GM04503 (cell line): ENCODE measurements around the gene DST.
"Not testable (repeated sequence)": the region's sequence is repeated elsewhere in the genome, so short reads cannot be mapped to it uniquely, and the experiment has no call there.

Experiments
- DNase-seq: peaks from one replicate; pipeline ENCODE4 v3.0.0-alpha.2; 2012; ENCODE audit warnings: low read depth

DST gene

DNA sequence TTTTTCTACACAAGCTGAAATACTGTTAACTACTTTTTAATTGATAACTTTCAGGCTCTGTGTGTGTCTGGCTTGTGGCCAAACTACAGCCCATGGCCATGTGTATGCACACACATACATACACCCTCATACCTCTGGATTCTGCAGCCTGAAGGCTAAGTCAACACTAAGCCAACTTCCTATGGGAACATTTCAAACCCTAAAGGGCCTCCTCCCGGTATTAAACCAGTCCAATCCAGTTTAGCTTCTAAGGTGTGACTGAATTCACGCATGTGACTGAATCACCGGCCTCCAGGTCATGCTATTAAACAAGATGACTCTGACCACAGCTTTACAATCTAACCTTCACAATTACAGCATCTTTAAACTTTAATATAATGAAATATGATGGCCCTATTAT, 20.7 kb upstream of the DST start:
- DNase-seq: no peak

GRCh38 chr6:56661338-56661737, 18.6 kb upstream of the DST start:
- DNase-seq: not testable (repeated sequence)

DNA sequence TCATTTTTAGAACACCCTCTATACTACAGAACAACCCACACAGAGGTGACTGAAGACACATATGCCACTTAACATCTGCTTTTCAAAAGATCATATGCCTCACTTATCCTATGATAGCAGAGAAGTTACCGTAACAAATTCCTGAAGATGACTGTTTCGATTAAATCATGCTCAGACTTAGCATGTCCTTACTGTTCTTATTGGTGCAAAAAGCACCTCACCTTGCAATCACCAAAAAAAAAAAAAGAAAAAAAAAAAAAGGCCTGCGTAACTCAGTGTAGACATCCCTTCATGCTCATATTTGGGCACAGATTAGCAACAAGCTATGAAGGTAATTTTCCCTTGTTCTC, 17.7 kb upstream of the DST start:
- no peak for DNase-seq

DNA sequence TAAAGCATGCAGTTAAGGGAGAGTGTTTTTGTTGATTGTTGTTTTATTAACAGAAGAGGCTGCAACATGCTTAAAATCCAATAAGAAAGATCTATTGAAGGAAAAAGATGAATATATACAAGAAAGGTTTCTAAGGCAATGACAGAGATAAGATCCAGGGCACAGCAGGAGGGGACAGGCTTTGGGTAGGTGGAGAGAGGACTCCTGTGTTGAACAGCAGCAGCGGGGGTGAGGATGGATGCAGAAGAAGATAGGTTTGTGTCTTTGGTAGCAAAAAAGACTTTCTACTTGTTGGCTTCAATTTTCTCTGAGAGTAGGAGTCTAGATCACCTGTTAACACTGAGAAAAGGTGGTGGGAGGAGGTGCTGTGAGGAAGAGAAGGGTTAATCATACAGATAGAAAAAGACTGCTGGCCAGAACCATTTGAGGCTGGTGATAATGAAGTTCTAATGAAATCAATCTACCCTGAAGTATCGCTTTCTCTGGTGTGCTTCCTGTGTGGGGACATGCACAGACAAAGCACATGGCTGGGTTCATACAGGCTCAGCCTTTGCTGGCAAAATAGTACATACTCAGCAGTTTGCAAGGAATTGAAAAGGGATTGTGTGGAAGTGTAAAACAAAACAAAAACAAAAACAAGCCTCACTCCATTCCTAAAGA, 17.2 kb upstream of the DST start:
- DNase-seq: no peak

- no peak for DNase-seq
Measured at GRCh38 chr6:56658326-56658725, 15.6 kb upstream of the DST start.

- no peak for DNase-seq
Measured at GRCh38 chr6:56657354-56657753, 14.7 kb upstream of the DST start.

GRCh38 chr6:56656466-56656865, 13.8 kb upstream of the DST start:
- DNase-seq: no peak

DNA sequence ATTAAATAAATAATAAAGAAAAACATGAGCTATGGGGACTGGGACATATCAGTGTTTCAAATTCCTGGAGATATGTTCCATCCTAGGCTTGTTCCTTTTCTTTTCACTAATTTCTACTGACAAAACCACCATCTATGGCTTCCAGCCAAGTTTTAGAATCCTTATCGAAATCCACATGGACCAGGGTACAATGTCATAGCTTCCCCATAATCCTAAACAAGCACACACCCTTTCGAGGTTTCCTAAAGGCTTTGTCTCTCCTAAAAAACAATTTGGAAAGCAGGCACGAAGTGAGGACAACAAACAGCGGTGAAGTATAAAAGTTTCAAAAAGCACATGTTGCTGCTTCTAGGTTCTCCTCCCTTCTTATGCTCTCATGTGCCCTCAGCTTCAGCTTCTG, 13.3 kb upstream of the DST start:
- no peak for DNase-seq

DNA sequence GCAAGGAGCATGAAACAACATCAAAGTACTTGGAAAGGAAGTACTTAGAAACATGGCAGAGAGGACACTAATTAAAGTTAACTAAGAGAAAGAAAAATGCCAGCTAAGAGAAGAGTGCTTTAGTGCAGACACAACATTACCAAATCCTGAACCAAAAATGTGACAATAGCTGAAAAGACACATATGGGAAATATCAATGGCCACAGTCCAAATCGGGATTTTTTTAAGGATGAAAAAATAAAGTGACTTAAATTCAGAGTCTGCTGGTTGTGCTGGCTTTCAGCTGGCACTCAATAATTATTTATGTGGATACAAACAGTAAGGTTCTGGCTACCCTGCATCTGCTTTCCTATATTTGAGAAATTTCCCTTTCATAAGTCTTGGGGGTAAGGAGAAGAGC, 12.6 kb upstream of the DST start:
- DNase-seq: no peak

GRCh38 chr6:56652994-56653393, 10.3 kb upstream of the DST start:
- DNase-seq: peak; percentile 55

- DNase-seq: no peak
Measured at GRCh38 chr6:56652231-56652630, 9.5 kb upstream of the DST start.

DNA sequence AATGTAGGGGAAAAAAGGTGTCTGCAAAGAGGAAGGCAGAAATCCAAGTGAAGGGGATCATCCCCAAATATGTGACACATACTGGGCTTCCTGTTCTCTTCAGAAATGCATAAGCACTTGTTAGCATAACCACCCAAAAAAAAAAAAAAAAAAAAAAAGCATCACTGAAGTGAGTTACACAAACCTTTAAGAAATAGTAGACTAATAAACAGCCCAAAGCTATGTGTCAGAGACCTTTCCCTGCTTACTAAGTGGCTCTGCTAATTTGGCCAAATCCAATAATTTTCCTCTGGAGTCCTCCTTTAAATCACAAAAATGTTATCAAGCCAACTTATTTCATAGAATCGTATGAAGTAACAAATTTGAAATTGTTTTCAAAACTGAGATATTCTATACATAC, 7.5 kb upstream of the DST start:
- DNase-seq: no peak

- DNase-seq: no peak
Measured at GRCh38 chr6:56649782-56650181, 7.1 kb upstream of the DST start.

GRCh38 chr6:56649053-56649769, 6.5 kb upstream of the DST start:
- DNase-seq: no peak

GRCh38 chr6:56647172-56647762, 4.6 kb upstream of the DST start:
- DNase-seq: no peak

- no peak for DNase-seq
Measured at GRCh38 chr6:56644366-56644765, 1.7 kb upstream of the DST start.

DNA sequence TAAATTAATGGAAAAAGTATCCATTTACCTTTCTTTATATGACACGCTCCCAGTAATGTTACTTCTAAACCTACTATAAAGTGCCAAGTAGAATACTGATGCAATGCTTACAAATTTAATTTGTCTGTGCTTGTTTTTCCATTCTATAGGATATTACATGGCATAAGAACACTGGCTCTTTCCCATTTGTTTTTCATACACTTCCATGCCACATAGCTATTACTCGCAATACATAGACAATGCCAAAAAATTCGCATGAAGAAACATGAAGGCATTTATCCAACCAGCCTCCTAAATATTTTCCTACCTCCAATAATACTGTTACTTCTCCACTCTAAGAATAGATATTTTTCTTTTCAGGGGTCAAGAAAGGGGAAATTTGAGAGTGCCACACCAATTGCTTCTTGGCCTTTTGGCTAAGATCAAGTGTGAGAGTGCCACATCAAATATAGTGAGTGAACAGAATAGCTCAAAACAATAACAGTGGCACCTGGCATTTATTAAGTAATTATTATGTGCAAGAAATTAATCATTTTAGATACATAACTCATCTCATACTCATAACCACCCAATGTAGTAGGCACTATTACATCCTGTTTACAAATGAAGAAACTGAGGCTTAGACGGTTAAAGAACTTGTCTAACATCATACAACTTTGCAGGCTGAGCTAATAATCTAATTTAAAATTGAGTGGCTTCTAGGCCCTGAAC, 845 bp upstream of the DST start:
- no peak for DNase-seq

GRCh38 chr6:56640374-56640773, 2.3 kb downstream of the DST start:
- no peak for DNase-seq

- DNase-seq: no peak
Measured at GRCh38 chr6:56638760-56639159, 3.9 kb downstream of the DST start.

DNA sequence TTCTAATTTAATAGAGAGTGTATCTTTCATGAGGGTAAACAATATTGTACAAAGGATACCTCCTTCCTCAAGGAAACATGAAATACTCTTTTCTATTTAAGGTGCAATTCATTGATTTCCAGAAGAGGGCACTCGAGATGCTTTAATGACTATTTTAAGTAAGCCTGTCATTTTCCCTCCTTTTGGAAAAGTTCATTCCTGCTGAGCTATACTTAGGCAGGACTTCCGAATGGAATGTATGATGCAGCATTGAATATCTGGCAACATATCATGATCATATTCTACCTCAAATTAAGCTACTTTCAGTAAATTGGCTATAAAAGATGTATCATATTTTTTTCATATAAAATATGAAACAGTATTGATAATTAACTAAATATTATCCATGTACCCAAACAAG, 5.0 kb downstream of the DST start:
- no peak for DNase-seq

- no peak for DNase-seq
Measured at GRCh38 chr6:56628105-56628504, 14.6 kb downstream of the DST start.

- no peak for DNase-seq
Measured at GRCh38 chr6:56625356-56625755, 17.3 kb downstream of the DST start.

- no peak for DNase-seq
Measured at GRCh38 chr6:56624728-56625069, 18.0 kb downstream of the DST start.
